MCF 10A (cell line): ENCODE results near the gene IFI27L2. TPM values are rescaled to one million over a fixed set of nuclear protein-coding genes. Genes with fewer than 3 reads are reported as not detected.
A peak's percentile ranks its signal among the peaks of the same experiment; 100 is the strongest.

Experiments used
- BruUV-seq: library from RNA; stranded (reverse); fragments of 400-500 nt; replicated peaks from 2 replicates; lab custom pipeline; 2021; lab: Mats Ljungman, UMichigan
- CTCF ChIA-PET: fragments of 300-600 bp; sonication (Branson Sonifier 250); formaldehyde crosslinking; extraction: SDS; loops from one replicate; lab custom pipeline; 2021; ENCODE audit warnings: antibody characterized with exemption, inconsistent platforms; lab: Yijun Ruan, JAX
- POLR2A ChIA-PET: fragments of 300-600, 350-650 bp; sonication (Branson Sonifier 250); formaldehyde crosslinking; extraction: SDS; loops from one replicate; lab custom pipeline; 2020; ENCODE audit warnings: antibody characterized with exemption, inconsistent platforms; lab: Yijun Ruan, JAX
- DNase-seq: peaks from one replicate; pipeline ENCODE4 v3.0.0-alpha.2; 2018; ENCODE audit not compliant: unreplicated experiment
- H3K27ac Mint-ChIP-seq: one replicate; pipeline ENCODE4 v1.8.0; 2022; ENCODE audit warnings: mild to moderate bottlenecking, low read depth, mixed read lengths; ENCODE audit not compliant: unreplicated experiment
- H3K27me3 Mint-ChIP-seq: one replicate; pipeline ENCODE4 v1.8.0; 2022; ENCODE audit warnings: mixed read lengths; ENCODE audit not compliant: insufficient read depth, unreplicated experiment
- H3K36me3 Mint-ChIP-seq: one replicate; pipeline ENCODE4 v1.8.0; 2022; ENCODE audit warnings: mild to moderate bottlenecking, moderate library complexity, mixed read lengths; ENCODE audit not compliant: insufficient read depth, unreplicated experiment
- H3K4me1 Mint-ChIP-seq: one replicate; pipeline ENCODE4 v1.8.0; 2022; ENCODE audit warnings: mixed read lengths; ENCODE audit not compliant: insufficient read depth, unreplicated experiment
- H3K4me3 Mint-ChIP-seq: one replicate; pipeline ENCODE4 v1.8.0; 2022; ENCODE audit warnings: mild to moderate bottlenecking, moderate library complexity, mixed read lengths; ENCODE audit not compliant: unreplicated experiment
- H3K9me3 Mint-ChIP-seq: one replicate; pipeline ENCODE4 v1.8.0; 2022; ENCODE audit warnings: mixed read lengths; ENCODE audit not compliant: unreplicated experiment
- CTCF ChIP-seq: fragments of 200-600 bp; IDR thresholded peaks from one replicate; pipeline ENCODE4 v1.8.0; 2022; ENCODE audit warnings: antibody characterized with exemption, mild to moderate bottlenecking; ENCODE audit not compliant: unreplicated experiment
- intact Hi-C: fragments of 100-400 bp; cut with micrococcal nuclease; formaldehyde crosslinking; loops from 2 replicates; pipeline ENCODE4 v1.14.1; 2022
- total RNA-seq: library from RNA; stranded (reverse); gene quantifications from 2 replicates; pipeline ENCODE4 v1.2.3, GENCODE V29; 2022

The IFI27L2 gene
- total RNA-seq, 1 experiment from 2014 or later: 44.3 TPM

- no TSS peak for BruUV-seq
- Mint-ChIP-seq H3K36me3 (no peaks in the 10 kb centered on the region), H3K9me3 (no peaks in the 10 kb centered on the region), H3K4me1 (peaks cover 25% of the 10 kb centered on the region), H3K27ac (no peak overlapping the region), H3K27me3 (no peaks in the 10 kb centered on the region), H3K4me3 (peak overlapping the region; percentile 69)
- ChIA-PET POLR2A (interaction anchor here (0.6 to 1.4 kb wide), 3 partner anchors 13 to 427 kb away, joined by 3 read pairs; no protein-coding TSS in a partner anchor), CTCF (interaction anchor here (0.8 to 1.2 kb wide), 2 partner anchors 37 to 41 kb away, joined by 3 to 4 read pairs; no protein-coding TSS in a partner anchor)
- no peak for TF ChIP-seq CTCF
- intact Hi-C loops: no loop called here
- DNase-seq: no peak
Observed at GRCh38 chr14:94173471-94173884, 44.1 kb upstream of the IFI27L2 start.

GRCh38 chr14:94172545-94172944, 43.1 kb upstream of the IFI27L2 start:
- H3K4me3 Mint-ChIP-seq: no peak overlapping the region
- no peaks in the 10 kb centered on the region for H3K27me3 Mint-ChIP-seq
- no peaks in the 10 kb centered on the region for H3K36me3 Mint-ChIP-seq
- ChIA-PET CTCF (no interaction called here), POLR2A (no interaction called here)
- TF ChIP-seq CTCF: no peak
- no TSS peak for BruUV-seq
- intact Hi-C loops: no loop called here
- H3K27ac Mint-ChIP-seq: no peak overlapping the region
- peaks cover 25% of the 10 kb centered on the region for H3K4me1 Mint-ChIP-seq
- no peaks in the 10 kb centered on the region for H3K9me3 Mint-ChIP-seq
- no peak for DNase-seq

GRCh38 chr14:94171208-94171607, 41.8 kb upstream of the IFI27L2 start:
- DNase-seq: no peak
- H3K36me3 Mint-ChIP-seq: no peaks in the 10 kb centered on the region
- no peak overlapping the region for H3K27ac Mint-ChIP-seq
- H3K9me3 Mint-ChIP-seq: no peaks in the 10 kb centered on the region
- H3K27me3 Mint-ChIP-seq: no peaks in the 10 kb centered on the region
- CTCF ChIA-PET: interaction anchor here (0.9 to 1.4 kb wide), 4 partner anchors 9 to 39 kb away, joined by 3 to 6 read pairs (median 4); no protein-coding TSS in a partner anchor
- H3K4me3 Mint-ChIP-seq: no peak overlapping the region
- POLR2A ChIA-PET: interaction anchor here (1.3 kb wide), 1 partner anchor 13 kb away, joined by 3 read pairs; no protein-coding TSS in a partner anchor
- no peak for TF ChIP-seq CTCF
- BruUV-seq: no TSS peak
- H3K4me1 Mint-ChIP-seq: peaks cover 18% of the 10 kb centered on the region
- intact Hi-C loops: no loop called here

- H3K9me3 Mint-ChIP-seq: no peaks in the 10 kb centered on the region
- ChIA-PET POLR2A (interaction anchor here (1.3 kb wide), 1 partner anchor 12 kb away, joined by 3 read pairs; no protein-coding TSS in a partner anchor), CTCF (interaction anchor here (0.6 to 1.3 kb wide), 6 partner anchors 10 to 1262 kb away, joined by 3 to 9 read pairs (median 3); no protein-coding TSS in a partner anchor)
- intact Hi-C loops: no loop called here
- no peak for TF ChIP-seq CTCF
- peaks cover 7% of the 10 kb centered on the region for H3K4me1 Mint-ChIP-seq
- no TSS peak for BruUV-seq
- no peaks in the 10 kb centered on the region for H3K27me3 Mint-ChIP-seq
- no peaks in the 10 kb centered on the region for H3K36me3 Mint-ChIP-seq
- H3K4me3 Mint-ChIP-seq: no peak overlapping the region
- no peak for DNase-seq
- H3K27ac Mint-ChIP-seq: no peak overlapping the region
Observed at GRCh38 chr14:94170136-94170535, 40.7 kb upstream of the IFI27L2 start.
